GM23338 (cell line): ENCODE measurements around the gene NOS2.

Experiments
- CREB1 ChIP-seq: fragments of 250-450 bp; sonication (Bioruptor Pico); IDR thresholded peaks from 2 replicates; pipeline ENCODE4 v1.5.0; 2020; ENCODE audit warnings: low read depth, mild to moderate bottlenecking, moderate library complexity
- EZH2 ChIP-seq: fragments of 200-600 bp; sonication (generic); IDR thresholded peaks from one replicate; pipeline ENCODE4 v1.8.0; 2017; ENCODE audit warnings: antibody characterized with exemption, mild to moderate bottlenecking, low read depth; ENCODE audit not compliant: unreplicated experiment
- NANOG ChIP-seq: IDR thresholded peaks from 2 replicates; pipeline ENCODE4 v1.6.1; 2016; ENCODE audit warnings: antibody characterized with exemption, borderline replicate concordance
- POLR2AphosphoS5 ChIP-seq: IDR thresholded peaks from 2 replicates; pipeline ENCODE4 v1.6.1; 2016; ENCODE audit warnings: antibody characterized with exemption, low read depth
- ZNF114 ChIP-seq: fragments of 250-450 bp; sonication (Bioruptor Pico); IDR thresholded peaks from 2 replicates; pipeline ENCODE4 v1.5.0; 2020; ENCODE audit warnings: mild to moderate bottlenecking, moderate library complexity
- TF ChIP-seq, protein P1 (sequence below), 2 experiments: fragments of 200-600 bp in 1 of 2; sonication (generic) in 1 of 2; conservative IDR thresholded peaks; 2 replicates each; pipeline versions ENCODE4 v1.5.1 to v1.6.1; 2016 to 2017; ENCODE audit warnings: antibody characterized with exemption in 2 of 2, low read depth in 2 of 2, mild to moderate bottlenecking in 2 of 2, moderate library complexity in 1 of 2
- TF ChIP-seq, protein P2 (sequence below): IDR thresholded peaks from one replicate; pipeline ENCODE4 v1.6.1; 2018; ENCODE audit warnings: antibody characterized with exemption; ENCODE audit not compliant: unreplicated experiment

DNA sequence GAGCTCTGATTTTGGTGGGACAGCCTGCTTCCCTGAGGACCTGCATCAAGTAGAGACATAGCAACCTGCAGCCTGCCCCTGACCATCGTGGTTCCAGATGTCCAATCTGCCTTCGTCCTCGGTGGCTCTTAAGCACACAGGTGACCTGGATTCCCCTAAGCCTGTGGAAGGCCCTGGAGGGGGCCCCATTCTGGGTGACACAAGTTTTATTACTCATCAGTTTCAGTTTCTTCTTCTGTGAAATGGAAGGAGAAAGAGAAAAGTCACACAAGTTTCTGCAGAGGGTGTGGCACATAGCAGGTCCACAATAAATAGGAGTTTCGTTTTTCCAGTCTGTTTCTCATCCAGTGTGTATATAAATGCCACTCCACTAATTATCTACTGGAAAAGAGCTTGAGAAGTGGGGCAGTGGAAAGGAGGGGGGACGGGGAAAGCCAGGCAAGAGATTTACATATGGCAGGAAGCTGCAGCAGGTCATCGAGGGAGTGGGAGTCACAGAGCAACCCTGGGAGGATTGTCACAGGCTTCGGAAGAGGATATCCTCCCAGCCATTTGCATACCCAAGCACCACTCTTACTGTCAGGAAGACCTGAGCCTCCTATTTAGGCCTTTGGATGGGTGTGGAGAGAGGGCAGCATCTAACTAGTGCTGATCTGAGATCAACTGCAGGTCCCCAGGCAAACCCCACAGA lies 10.0 kb upstream of the NOS2 start:
- TF ChIP-seq, protein P1, sequence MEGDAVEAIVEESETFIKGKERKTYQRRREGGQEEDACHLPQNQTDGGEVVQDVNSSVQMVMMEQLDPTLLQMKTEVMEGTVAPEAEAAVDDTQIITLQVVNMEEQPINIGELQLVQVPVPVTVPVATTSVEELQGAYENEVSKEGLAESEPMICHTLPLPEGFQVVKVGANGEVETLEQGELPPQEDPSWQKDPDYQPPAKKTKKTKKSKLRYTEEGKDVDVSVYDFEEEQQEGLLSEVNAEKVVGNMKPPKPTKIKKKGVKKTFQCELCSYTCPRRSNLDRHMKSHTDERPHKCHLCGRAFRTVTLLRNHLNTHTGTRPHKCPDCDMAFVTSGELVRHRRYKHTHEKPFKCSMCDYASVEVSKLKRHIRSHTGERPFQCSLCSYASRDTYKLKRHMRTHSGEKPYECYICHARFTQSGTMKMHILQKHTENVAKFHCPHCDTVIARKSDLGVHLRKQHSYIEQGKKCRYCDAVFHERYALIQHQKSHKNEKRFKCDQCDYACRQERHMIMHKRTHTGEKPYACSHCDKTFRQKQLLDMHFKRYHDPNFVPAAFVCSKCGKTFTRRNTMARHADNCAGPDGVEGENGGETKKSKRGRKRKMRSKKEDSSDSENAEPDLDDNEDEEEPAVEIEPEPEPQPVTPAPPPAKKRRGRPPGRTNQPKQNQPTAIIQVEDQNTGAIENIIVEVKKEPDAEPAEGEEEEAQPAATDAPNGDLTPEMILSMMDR (conservative IDR thresholded peaks at IDR 0.05; ENCODE audit: low read depth in 2 of 2) = no peak
- TF ChIP-seq EZH2 = no peak
- TF ChIP-seq POLR2AphosphoS5 = no peak
- TF ChIP-seq, protein P2, sequence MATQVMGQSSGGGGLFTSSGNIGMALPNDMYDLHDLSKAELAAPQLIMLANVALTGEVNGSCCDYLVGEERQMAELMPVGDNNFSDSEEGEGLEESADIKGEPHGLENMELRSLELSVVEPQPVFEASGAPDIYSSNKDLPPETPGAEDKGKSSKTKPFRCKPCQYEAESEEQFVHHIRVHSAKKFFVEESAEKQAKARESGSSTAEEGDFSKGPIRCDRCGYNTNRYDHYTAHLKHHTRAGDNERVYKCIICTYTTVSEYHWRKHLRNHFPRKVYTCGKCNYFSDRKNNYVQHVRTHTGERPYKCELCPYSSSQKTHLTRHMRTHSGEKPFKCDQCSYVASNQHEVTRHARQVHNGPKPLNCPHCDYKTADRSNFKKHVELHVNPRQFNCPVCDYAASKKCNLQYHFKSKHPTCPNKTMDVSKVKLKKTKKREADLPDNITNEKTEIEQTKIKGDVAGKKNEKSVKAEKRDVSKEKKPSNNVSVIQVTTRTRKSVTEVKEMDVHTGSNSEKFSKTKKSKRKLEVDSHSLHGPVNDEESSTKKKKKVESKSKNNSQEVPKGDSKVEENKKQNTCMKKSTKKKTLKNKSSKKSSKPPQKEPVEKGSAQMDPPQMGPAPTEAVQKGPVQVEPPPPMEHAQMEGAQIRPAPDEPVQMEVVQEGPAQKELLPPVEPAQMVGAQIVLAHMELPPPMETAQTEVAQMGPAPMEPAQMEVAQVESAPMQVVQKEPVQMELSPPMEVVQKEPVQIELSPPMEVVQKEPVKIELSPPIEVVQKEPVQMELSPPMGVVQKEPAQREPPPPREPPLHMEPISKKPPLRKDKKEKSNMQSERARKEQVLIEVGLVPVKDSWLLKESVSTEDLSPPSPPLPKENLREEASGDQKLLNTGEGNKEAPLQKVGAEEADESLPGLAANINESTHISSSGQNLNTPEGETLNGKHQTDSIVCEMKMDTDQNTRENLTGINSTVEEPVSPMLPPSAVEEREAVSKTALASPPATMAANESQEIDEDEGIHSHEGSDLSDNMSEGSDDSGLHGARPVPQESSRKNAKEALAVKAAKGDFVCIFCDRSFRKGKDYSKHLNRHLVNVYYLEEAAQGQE = no peak
- TF ChIP-seq ZNF114 (CRISPR knock-in tag) = no peak
- TF ChIP-seq CREB1 (CRISPR knock-in tag) = no peak
- TF ChIP-seq NANOG = no peak
